SK-N-SH treated with all-trans-retinoic acid at 6 μM for 48 hours (cell line): ENCODE measurements around the gene RRP15.

Experiments
- ATAC-seq: fragments of 200-7000 bp; cut with Tn5 transposase; 3 replicates; pipeline ENCODE4 v1.9.1; 2020; ENCODE audit warnings: mild to moderate bottlenecking, moderate library complexity
- ARNTL ChIP-seq: fragments of 450-650 bp; formaldehyde crosslinking; IDR thresholded peaks from 2 replicates; pipeline ENCODE4 v1.5.0; 2020; ENCODE audit warnings: low read depth, mild to moderate bottlenecking, moderate library complexity, borderline replicate concordance
- CREB5 ChIP-seq: fragments of 250-450 bp; sonication (Bioruptor Pico); IDR thresholded peaks from 2 replicates; pipeline ENCODE4 v1.5.1; 2020; ENCODE audit warnings: low read depth, mild to moderate bottlenecking, moderate library complexity
- CSDC2 ChIP-seq: fragments of 250-450 bp; sonication (Bioruptor Pico); IDR thresholded peaks from 2 replicates; pipeline ENCODE4 v1.5.0; 2020; ENCODE audit warnings: mild to moderate bottlenecking, moderate library complexity
- ESRRG ChIP-seq: fragments of 250-450 bp; sonication (Bioruptor Pico); IDR thresholded peaks from 2 replicates; pipeline ENCODE4 v1.6.1; 2021; ENCODE audit warnings: mild to moderate bottlenecking
- GLIS3 ChIP-seq: fragments of 250-450 bp; sonication (Bioruptor Pico); IDR thresholded peaks from 2 replicates; pipeline ENCODE4 v1.5.0; 2020; ENCODE audit warnings: mild to moderate bottlenecking, moderate library complexity
- ISL1 ChIP-seq: fragments of 250-450 bp; sonication (Bioruptor Pico); IDR thresholded peaks from 2 replicates; pipeline ENCODE4 v2.1.2; 2022; ENCODE audit warnings: mild to moderate bottlenecking, moderate library complexity
- OSR1 ChIP-seq: fragments of 250-450 bp; sonication (Bioruptor Pico); IDR thresholded peaks from 2 replicates; pipeline ENCODE4 v1.8.0; 2022; ENCODE audit warnings: moderate library complexity, mild to moderate bottlenecking, inconsistent platforms
- PATZ1 ChIP-seq: fragments of 250-450 bp; sonication (Bioruptor Pico); IDR thresholded peaks from 2 replicates; pipeline ENCODE4 v1.8.0; 2020; ENCODE audit warnings: mild to moderate bottlenecking, moderate library complexity, borderline replicate concordance
- POU6F1 ChIP-seq: fragments of 250-450 bp; sonication (Bioruptor Pico); IDR thresholded peaks from 2 replicates; pipeline ENCODE4 v1.8.0; 2021; ENCODE audit warnings: low read depth, mild to moderate bottlenecking, moderate library complexity, borderline replicate concordance
- TCF4 ChIP-seq: fragments of 250-450 bp; sonication (Bioruptor Pico); IDR thresholded peaks from 2 replicates; pipeline ENCODE4 v1.8.0; 2021; ENCODE audit warnings: mild to moderate bottlenecking, moderate library complexity, borderline replicate concordance
- TOX ChIP-seq: fragments of 250-450 bp; sonication (Bioruptor Pico); IDR thresholded peaks from 2 replicates; pipeline ENCODE4 v1.8.0; 2021; ENCODE audit warnings: mild to moderate bottlenecking, moderate library complexity, borderline replicate concordance
- TSHZ2 ChIP-seq: fragments of 250-450 bp; sonication (Bioruptor Pico); IDR thresholded peaks from 2 replicates; pipeline ENCODE4 v1.5.0; 2020; ENCODE audit warnings: mild to moderate bottlenecking, moderate library complexity
- ZC3H10 ChIP-seq: fragments of 250-450 bp; sonication (Bioruptor Pico); IDR thresholded peaks from 2 replicates; pipeline ENCODE4 v1.5.1; 2021; ENCODE audit warnings: mild to moderate bottlenecking, moderate library complexity
- ZFP3 ChIP-seq: fragments of 250-450 bp; sonication (Bioruptor Pico); IDR thresholded peaks from 2 replicates; pipeline ENCODE4 v1.5.0; 2020; ENCODE audit warnings: mild to moderate bottlenecking, moderate library complexity
- ZFP30 ChIP-seq: fragments of 450-650 bp; formaldehyde crosslinking; IDR thresholded peaks from 2 replicates; pipeline ENCODE4 v1.5.0; 2022; ENCODE audit warnings: mild to moderate bottlenecking, moderate library complexity
- ZNF565 ChIP-seq: fragments of 450-650 bp; formaldehyde crosslinking; conservative IDR thresholded peaks from 2 replicates; pipeline ENCODE4 v1.5.0; 2020; ENCODE audit warnings: low read depth, mild to moderate bottlenecking, moderate library complexity
- ZNF8 ChIP-seq: fragments of 450-650 bp; formaldehyde crosslinking; IDR thresholded peaks from 2 replicates; pipeline ENCODE4 v1.5.0; 2020; ENCODE audit warnings: mild to moderate bottlenecking, moderate library complexity

RRP15 gene

GRCh38 chr1:218366322-218367052, 81.4 kb downstream of the RRP15 start (continued):
- no peak for TF ChIP-seq PATZ1

- no peak for ATAC-seq
- TF ChIP-seq GLIS3 (CRISPR knock-in tag), result no peak
- no peak for TF ChIP-seq PATZ1
- no peak for TF ChIP-seq TCF4 (CRISPR knock-in tag)
- no peak for TF ChIP-seq ESRRG (CRISPR knock-in tag)
- TF ChIP-seq TOX, result no peak
- TF ChIP-seq ZNF565, result no peak
- TF ChIP-seq ISL1 (CRISPR knock-in tag), result no peak
- TF ChIP-seq CSDC2 (CRISPR knock-in tag), result no peak
- no peak for TF ChIP-seq ZC3H10 (CRISPR knock-in tag)
- no peak for TF ChIP-seq TSHZ2
These were observed 82.0 kb downstream of the RRP15 start for GRCh38 chr1:218367118-218367517.

- no peak for ATAC-seq
- TF ChIP-seq ZFP30 (CRISPR knock-in tag), result no peak
- TF ChIP-seq TSHZ2, result no peak
- TF ChIP-seq CREB5 (CRISPR knock-in tag), result no peak
- no peak for TF ChIP-seq ZNF8 (CRISPR knock-in tag)
- TF ChIP-seq ZNF565, result no peak
- TF ChIP-seq ARNTL (CRISPR knock-in tag), result no peak
- TF ChIP-seq ISL1 (CRISPR knock-in tag), result no peak
These were observed 83.6 kb downstream of the RRP15 start for GRCh38 chr1:218368686-218369085.

- ATAC-seq, result no peak
- TF ChIP-seq ZFP30 (CRISPR knock-in tag) (no peak), TCF4 (CRISPR knock-in tag) (no peak), ARNTL (CRISPR knock-in tag) (no peak), ZNF565 (no peak), OSR1 (no peak), ZNF8 (CRISPR knock-in tag) (no peak), ZFP3 (CRISPR knock-in tag) (no peak), POU6F1 (CRISPR knock-in tag) (no peak), ZC3H10 (CRISPR knock-in tag) (no peak)
These were observed 84.8 kb downstream of the RRP15 start for GRCh38 chr1:218369688-218370511.
